SK-N-SH (cell line): ENCODE measurements around the gene ODAD2. TPM values are rescaled to one million over a fixed set of nuclear protein-coding genes. Genes with fewer than 3 reads are reported as not detected.

ENCODE experiments used
- CTCF ChIA-PET: fragments of 300-600, 350-600 bp; formaldehyde crosslinking; extraction: SDS; loops from one replicate; lab custom pipeline; 2021; lab: Yijun Ruan, JAX
- POLR2A ChIA-PET: fragments of 350-600 bp; sonication (Branson Sonifier 250); formaldehyde crosslinking; extraction: SDS; loops from one replicate; lab custom pipeline; 2020; ENCODE audit warnings: antibody characterized with exemption, inconsistent platforms; lab: Yijun Ruan, JAX
- DNase-seq: peaks from one replicate; pipeline ENCODE4 v3.0.0; 2012
- H2AFZ ChIP-seq: fragments of 200-600 bp; sonication (generic); 2 replicates; pipeline ENCODE4 v1.8.1; 2016; ENCODE audit warnings: antibody characterized with exemption, mild to moderate bottlenecking, low read depth
- H3F3A ChIP-seq: fragments of 200-600 bp; sonication (generic); replicated peaks from 2 replicates; pipeline ENCODE3; 2016; ENCODE audit warnings: antibody characterized with exemption, mild to moderate bottlenecking; ENCODE audit not compliant: insufficient read depth
- H3K27ac ChIP-seq, 2 experiments: fragments of 200-500 bp in 1 of 2; fragments of 200-600 bp in 1 of 2; sonication (Bioruptor generic) in 1 of 2; sonication (generic), shearing (Covaris generic) in 1 of 2; 2 replicates each; pipeline versions ENCODE4 v1.5.1 to v1.6.1; 2014 to 2016; ENCODE audit warnings: low read depth in 2 of 2, inconsistent platforms in 1 of 2, low read length in 1 of 2, mild to moderate bottlenecking in 1 of 2, mixed read lengths in 1 of 2
- H3K27me3 ChIP-seq: fragments of 200-600 bp; sonication (generic), shearing (Covaris generic); 2 replicates; pipeline ENCODE4 v1.6.1; 2016; ENCODE audit warnings: mixed run types; ENCODE audit not compliant: insufficient read depth
- H3K36me3 ChIP-seq, 2 experiments: fragments of 200-500 bp in 1 of 2; fragments of 200-600 bp in 1 of 2; sonication (Bioruptor generic) in 1 of 2; sonication (generic) in 1 of 2; replicated peaks in 1 of 2; 2 replicates each; pipeline versions ENCODE3 to v1.5.1; 2014 to 2016; ENCODE audit warnings: low read length in 1 of 2, mild to moderate bottlenecking in 1 of 2; ENCODE audit not compliant: insufficient read depth in 2 of 2, control insufficient read depth in 1 of 2
- H3K4me1 ChIP-seq, 2 experiments: fragments of 200-500 bp in 1 of 2; fragments of 200-600 bp in 1 of 2; sonication (Bioruptor generic) in 1 of 2; sonication (generic), shearing (Covaris generic) in 1 of 2; 2 replicates each; pipeline versions ENCODE4 v1.5.1 to v1.6.1; 2014 to 2016; ENCODE audit warnings: low read depth in 1 of 2, low read length in 1 of 2, mixed run types in 1 of 2; ENCODE audit not compliant: insufficient read depth in 2 of 2, control insufficient read depth in 1 of 2
- H3K4me2 ChIP-seq: fragments of 200-600 bp; sonication (generic), shearing (Covaris generic); 2 replicates; pipeline ENCODE4 v1.6.1; 2017; ENCODE audit warnings: mixed run types
- H3K4me3 ChIP-seq, 2 experiments: fragments of 200-500 bp in 1 of 2; fragments of 200-600 bp in 1 of 2; sonication (Bioruptor generic) in 1 of 2; sonication (generic), shearing (Covaris generic) in 1 of 2; 2 replicates each; pipeline versions ENCODE4 v1.5.1 to v1.8.1; 2014 to 2016; ENCODE audit warnings: low read depth in 2 of 2, inconsistent platforms in 1 of 2, low read length in 1 of 2, mild to moderate bottlenecking in 1 of 2, mixed read lengths in 1 of 2, moderate library complexity in 1 of 2
- H3K79me2 ChIP-seq: fragments of 200-600 bp; sonication (generic); 2 replicates; pipeline ENCODE4 v1.8.1; 2017; ENCODE audit warnings: mild to moderate bottlenecking; ENCODE audit not compliant: insufficient read depth
- H3K9ac ChIP-seq: fragments of 200-600 bp; sonication (generic); 2 replicates; pipeline ENCODE4 v1.6.1; 2017; ENCODE audit warnings: mixed run types
- H3K9me2 ChIP-seq: fragments of 200-600 bp; sonication (generic); 2 replicates; pipeline ENCODE4 v1.6.1; 2017; ENCODE audit warnings: mixed run types
- H3K9me3 ChIP-seq: fragments of 200-600 bp; sonication (generic); 2 replicates; pipeline ENCODE4 v1.6.1; 2017; ENCODE audit warnings: mixed run types, mild to moderate bottlenecking, moderate library complexity
- H4K20me1 ChIP-seq: fragments of 200-600 bp; sonication (generic); 2 replicates; pipeline ENCODE4 v1.6.1; 2017; ENCODE audit warnings: mild to moderate bottlenecking, mixed run types; ENCODE audit not compliant: insufficient read depth
- ELF1 ChIP-seq: IDR thresholded peaks from 2 replicates; pipeline ENCODE4 v1.4.0; 2012
- FOXJ3 ChIP-seq: sonication (generic); formaldehyde crosslinking; IDR thresholded peaks from 2 replicates; pipeline ENCODE4 v1.5.1; 2020; ENCODE audit warnings: mild to moderate bottlenecking, missing genetic modification reagents
- FOXM1 ChIP-seq: IDR thresholded peaks from 2 replicates; pipeline ENCODE4 v1.4.0; 2012; ENCODE audit warnings: low read depth, mild to moderate bottlenecking
- JUND ChIP-seq: IDR thresholded peaks from 2 replicates; pipeline ENCODE4 v1.4.0; 2012
- MEF2A ChIP-seq: IDR thresholded peaks from 2 replicates; pipeline ENCODE4 v1.4.0; 2012; ENCODE audit warnings: low read depth, borderline replicate concordance
- MXI1 ChIP-seq: IDR thresholded peaks from 2 replicates; pipeline ENCODE4 v1.6.1; 2012; ENCODE audit warnings: mild to moderate bottlenecking, low read depth, low read length, improper control_type of control experiment
- PBX3 ChIP-seq: IDR thresholded peaks from 2 replicates; pipeline ENCODE4; 2012
- RAD21 ChIP-seq: IDR thresholded peaks from 2 replicates; pipeline ENCODE4 v1.6.1; 2012; ENCODE audit warnings: mild to moderate bottlenecking, low read length
- RCOR1 ChIP-seq: fragments of 150-350 bp; IDR thresholded peaks from 2 replicates; pipeline ENCODE4 v1.6.1; 2017; ENCODE audit warnings: antibody characterized with exemption, low read length
- REST ChIP-seq: IDR thresholded peaks from 2 replicates; pipeline ENCODE4 v1.6.1; 2012; ENCODE audit warnings: mild to moderate bottlenecking, low read depth, low read length, moderate library complexity
- RFX5 ChIP-seq: IDR thresholded peaks from 2 replicates; pipeline ENCODE4 v1.6.1; 2012; ENCODE audit warnings: mild to moderate bottlenecking, improper control_type of control experiment, low read length
- RXRA ChIP-seq: IDR thresholded peaks from 2 replicates; pipeline ENCODE4 v1.4.0; 2012; ENCODE audit warnings: low read depth, mild to moderate bottlenecking, borderline replicate concordance
- SMC3 ChIP-seq: IDR thresholded peaks from 2 replicates; pipeline ENCODE4 v1.6.1; 2012; ENCODE audit warnings: low read depth, low read length, improper control_type of control experiment
- TAF1 ChIP-seq: IDR thresholded peaks from 2 replicates; pipeline ENCODE4 v1.6.1; 2012; ENCODE audit warnings: low read depth, mild to moderate bottlenecking, low read length, moderate library complexity, borderline replicate concordance
- TCF12 ChIP-seq: IDR thresholded peaks from 2 replicates; pipeline ENCODE4 v1.4.0; 2012
- TEAD4 ChIP-seq: IDR thresholded peaks from 2 replicates; pipeline ENCODE4 v1.4.0; 2012; ENCODE audit warnings: mild to moderate bottlenecking, borderline replicate concordance; ENCODE audit not compliant: insufficient read depth
- USF1 ChIP-seq: IDR thresholded peaks from 2 replicates; pipeline ENCODE4 v1.4.0; 2012; ENCODE audit warnings: low read depth, borderline replicate concordance
- YY1 ChIP-seq: IDR thresholded peaks from 2 replicates; pipeline ENCODE4 v1.4.0; 2012; ENCODE audit warnings: low read depth, mild to moderate bottlenecking
- WGBS: methylation state at CpG from one replicate; pipeline ENCODE4 v1.1.6; 2017; ENCODE audit warnings: low lambda C conversion rate; 5-methylcytosine and 5-hydroxymethylcytosine counted together
- polyA plus RNA-seq, 3 experiments: library from polyadenylated mRNA; depleted of rRNA; stranded (reverse); fragments of >200 nt; gene quantifications; 2 replicates each; pipeline ENCODE4 v1.2.3, GENCODE V29; 2012
- TF ChIP-seq, protein P1 (sequence below): fragments of 150-350 bp; IDR thresholded peaks from 2 replicates; pipeline ENCODE4 v1.6.1; 2016; ENCODE audit warnings: mild to moderate bottlenecking, low read depth, low read length
- TF ChIP-seq, protein P2 (sequence below): fragments of 150-350 bp; IDR thresholded peaks from 2 replicates; pipeline ENCODE4 v1.6.1; 2017; ENCODE audit warnings: antibody characterized with exemption, low read length, low read depth, borderline replicate concordance

Gene ODAD2
- polyA plus RNA-seq, 1 of the 3 experiments (the other 2 are of a cell fraction), result not detected

- H3K4me3 ChIP-seq, result no peak overlapping the region
- no peaks in the 10 kb centered on the region for H3K4me1 ChIP-seq
- ChIA-PET CTCF (no interaction called here), POLR2A (no interaction called here)
- no peak for TF ChIP-seq ELF1
- TF ChIP-seq TCF12, result no peak
- no peak for TF ChIP-seq YY1
- TF ChIP-seq FOXM1, result no peak
- no peak for TF ChIP-seq SMC3
- no peak for TF ChIP-seq USF1
- TF ChIP-seq TEAD4, result no peak
- TF ChIP-seq, protein P1, sequence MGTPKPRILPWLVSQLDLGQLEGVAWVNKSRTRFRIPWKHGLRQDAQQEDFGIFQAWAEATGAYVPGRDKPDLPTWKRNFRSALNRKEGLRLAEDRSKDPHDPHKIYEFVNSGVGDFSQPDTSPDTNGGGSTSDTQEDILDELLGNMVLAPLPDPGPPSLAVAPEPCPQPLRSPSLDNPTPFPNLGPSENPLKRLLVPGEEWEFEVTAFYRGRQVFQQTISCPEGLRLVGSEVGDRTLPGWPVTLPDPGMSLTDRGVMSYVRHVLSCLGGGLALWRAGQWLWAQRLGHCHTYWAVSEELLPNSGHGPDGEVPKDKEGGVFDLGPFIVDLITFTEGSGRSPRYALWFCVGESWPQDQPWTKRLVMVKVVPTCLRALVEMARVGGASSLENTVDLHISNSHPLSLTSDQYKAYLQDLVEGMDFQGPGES, result no peak
- no peak for TF ChIP-seq FOXJ3 (CRISPR knock-in tag)
- TF ChIP-seq TAF1, result no peak
- TF ChIP-seq MEF2A, result no peak
- TF ChIP-seq RCOR1, result no peak
- no peak for TF ChIP-seq MXI1
- TF ChIP-seq, protein P2, sequence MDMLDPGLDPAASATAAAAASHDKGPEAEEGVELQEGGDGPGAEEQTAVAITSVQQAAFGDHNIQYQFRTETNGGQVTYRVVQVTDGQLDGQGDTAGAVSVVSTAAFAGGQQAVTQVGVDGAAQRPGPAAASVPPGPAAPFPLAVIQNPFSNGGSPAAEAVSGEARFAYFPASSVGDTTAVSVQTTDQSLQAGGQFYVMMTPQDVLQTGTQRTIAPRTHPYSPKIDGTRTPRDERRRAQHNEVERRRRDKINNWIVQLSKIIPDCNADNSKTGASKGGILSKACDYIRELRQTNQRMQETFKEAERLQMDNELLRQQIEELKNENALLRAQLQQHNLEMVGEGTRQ, result no peak
- no peak for TF ChIP-seq JUND
- TF ChIP-seq PBX3, result no peak
- TF ChIP-seq REST, result no peak
- TF ChIP-seq RAD21, result no peak
- TF ChIP-seq RXRA, result no peak
- no peak for TF ChIP-seq RFX5
- no peak overlapping the region for H3K4me2 ChIP-seq
- H3K9ac ChIP-seq, result no peak overlapping the region
- H3K79me2 ChIP-seq, result no peaks in the 10 kb centered on the region
- no peak overlapping the region for H2AFZ ChIP-seq
- WGBS, result 5% methylated on average over 9 of the region's 9 CpGs
- H3K27me3 ChIP-seq, result no peaks in the 10 kb centered on the region
- H3F3A ChIP-seq, result no peaks in the 10 kb centered on the region
- H3K36me3 ChIP-seq, result no peaks in the 10 kb centered on the region
- DNase-seq, result no peak
- H3K9me2 ChIP-seq, result no peaks in the 10 kb centered on the region
- no peaks in the 10 kb centered on the region for H3K9me3 ChIP-seq
- H3K27ac ChIP-seq, result no peak overlapping the region
- H4K20me1 ChIP-seq, result no peaks in the 10 kb centered on the region
These were observed 178.9 kb downstream of the ODAD2 start for GRCh38 chr10:27819781-27820531.
